IMR-90 (cell line): ENCODE measurements around the gene AKR1E2. TPM values are rescaled to one million over a fixed set of nuclear protein-coding genes. Genes with fewer than 3 reads are reported as not detected.

Source experiments
- ATAC-seq: fragments of 200-7000 bp; cut with Tn5 transposase; 2 replicates; pipeline ENCODE4 v1.9.1; 2020; ENCODE audit warnings: low read depth, mild to moderate bottlenecking, moderate library complexity
- BruUV-seq: library from RNA; stranded (reverse); fragments of 400-500 nt; replicated peaks from 2 replicates; lab custom pipeline; 2021; lab: Mats Ljungman, UMichigan
- CTCF ChIA-PET: fragments of 300-600 bp; formaldehyde crosslinking; extraction: SDS; loops from one replicate; lab custom pipeline; 2021; ENCODE audit warnings: antibody characterized with exemption; lab: Yijun Ruan, JAX
- POLR2A ChIA-PET: fragments of 300-600 bp; sonication (Branson Sonifier 250); formaldehyde crosslinking; loops from one replicate; lab custom pipeline; 2022; ENCODE audit warnings: antibody characterized with exemption; ENCODE audit not compliant: unreplicated experiment; lab: Charles Lee
- DNase-seq: peaks from one replicate; pipeline ENCODE4 v3.0.0; 2013
- H2AFZ ChIP-seq: replicated peaks from 2 replicates; pipeline ENCODE3; 2013; ENCODE audit warnings: low read length, mild to moderate bottlenecking; ENCODE audit not compliant: poor library complexity
- H2AK5ac ChIP-seq: 2 replicates; pipeline ENCODE4 v1.6.1; 2013; ENCODE audit warnings: low read depth, low read length, inconsistent platforms
- H2AK9ac ChIP-seq: replicated peaks from 2 replicates; pipeline ENCODE3; 2013; ENCODE audit warnings: mild to moderate bottlenecking, low read depth, low read length, moderate library complexity; ENCODE audit not compliant: poor library complexity
- H2BK120ac ChIP-seq: 2 replicates; pipeline ENCODE4 v1.6.1; 2013; ENCODE audit warnings: low read depth, low read length, inconsistent platforms
- H2BK15ac ChIP-seq: 3 replicates; pipeline ENCODE4 v1.6.1; 2013; ENCODE audit warnings: low read depth, low read length, inconsistent platforms
- H2BK20ac ChIP-seq: 2 replicates; pipeline ENCODE4 v1.6.1; 2013; ENCODE audit warnings: low read depth, mild to moderate bottlenecking, inconsistent platforms, low read length, moderate library complexity
- H2BK5ac ChIP-seq: 2 replicates; pipeline ENCODE4 v1.6.1; 2013; ENCODE audit warnings: mild to moderate bottlenecking, low read depth, low read length, inconsistent platforms; ENCODE audit not compliant: poor library complexity, severe bottlenecking
- H3K14ac ChIP-seq: replicated peaks from 2 replicates; pipeline ENCODE4 v1.6.1; 2013; ENCODE audit warnings: low read depth, low read length, inconsistent platforms
- H3K18ac ChIP-seq: 2 replicates; pipeline ENCODE4 v1.6.1; 2013; ENCODE audit warnings: low read depth, low read length, control low read depth
- H3K23ac ChIP-seq: 2 replicates; pipeline ENCODE4 v1.6.1; 2013; ENCODE audit warnings: low read depth, low read length, inconsistent platforms
- H3K27ac ChIP-seq: 2 replicates; pipeline ENCODE4 v1.5.1; 2013; ENCODE audit warnings: mild to moderate bottlenecking, control low read depth, low read length; ENCODE audit not compliant: insufficient read depth
- H3K27me3 ChIP-seq: 2 replicates; pipeline ENCODE4 v1.6.1; 2013; ENCODE audit warnings: low read length; ENCODE audit not compliant: control insufficient read depth, insufficient read depth
- H3K36me3 ChIP-seq: 2 replicates; pipeline ENCODE4 v1.6.1; 2013; ENCODE audit warnings: low read length, mixed read lengths; ENCODE audit not compliant: control insufficient read depth, insufficient read depth
- H3K4ac ChIP-seq: 2 replicates; pipeline ENCODE4 v1.6.1; 2013; ENCODE audit warnings: low read depth, low read length, inconsistent platforms
- H3K4me1 ChIP-seq: 2 replicates; pipeline ENCODE4 v1.6.1; 2013; ENCODE audit warnings: low read length, mixed read lengths; ENCODE audit not compliant: control insufficient read depth, insufficient read depth
- H3K4me2 ChIP-seq: 2 replicates; pipeline ENCODE4 v1.6.1; 2013; ENCODE audit warnings: low read depth, mild to moderate bottlenecking, control low read depth, low read length, moderate library complexity
- H3K4me3 ChIP-seq: 2 replicates; pipeline ENCODE4 v1.5.1; 2013; ENCODE audit warnings: low read depth, mild to moderate bottlenecking, control low read depth, low read length, moderate library complexity; ENCODE audit not compliant: insufficient read depth
- H3K56ac ChIP-seq: 2 replicates; pipeline ENCODE4 v1.6.1; 2013; ENCODE audit warnings: low read length, inconsistent platforms; ENCODE audit not compliant: insufficient read depth; ENCODE audit errors: extremely low read depth
- H3K79me1 ChIP-seq, 2 experiments: 2 replicates each; pipeline ENCODE4 v1.6.1; 2013; ENCODE audit warnings: low read length in 2 of 2, inconsistent platforms in 1 of 2, low read depth in 1 of 2
- H3K9ac ChIP-seq: 2 replicates; pipeline ENCODE4 v1.6.1; 2013; ENCODE audit warnings: low read depth, low read length, control low read depth
- H3K9me1 ChIP-seq: 2 replicates; pipeline ENCODE4 v1.6.1; 2013; ENCODE audit warnings: low read length, inconsistent platforms; ENCODE audit not compliant: insufficient read depth
- H3K9me3 ChIP-seq: 2 replicates; pipeline ENCODE4 v1.6.1; 2013; ENCODE audit warnings: low read length; ENCODE audit not compliant: control insufficient read depth, insufficient read depth
- H4K20me1 ChIP-seq: 2 replicates; pipeline ENCODE4 v1.6.1; 2013; ENCODE audit warnings: low read length, inconsistent platforms; ENCODE audit not compliant: insufficient read depth
- H4K5ac ChIP-seq: 2 replicates; pipeline ENCODE4 v1.6.1; 2013; ENCODE audit warnings: mild to moderate bottlenecking, low read depth, low read length, control low read depth
- H4K8ac ChIP-seq, 2 experiments: 2 replicates each; pipeline ENCODE4 v1.6.1; 2013; ENCODE audit warnings: low read depth in 2 of 2, low read length in 2 of 2, control low read depth in 1 of 2, inconsistent platforms in 1 of 2
- H4K91ac ChIP-seq: 2 replicates; pipeline ENCODE4 v1.6.1; 2013; ENCODE audit warnings: low read depth, low read length, inconsistent platforms; ENCODE audit not compliant: insufficient read depth
- MAFK ChIP-seq: IDR thresholded peaks from 2 replicates; pipeline ENCODE4 v1.6.1; 2012; ENCODE audit warnings: low read depth, low read length, improper control_type of control experiment
- NFE2L2 ChIP-seq: fragments of 150-350 bp; IDR thresholded peaks from 2 replicates; pipeline ENCODE4 v1.6.1; 2016; ENCODE audit warnings: low read depth, mild to moderate bottlenecking, low read length
- WGBS, 2 experiments: methylation state at CpG; one replicate each; pipeline versions ENCODE4 v1.1.5 to v1.1.7; 2013; ENCODE audit warnings: missing lambda C conversion rate in 2 of 2; ENCODE audit not compliant: insufficient read length in 1 of 2; ENCODE audit errors: extremely low coverage in 2 of 2; 5-methylcytosine and 5-hydroxymethylcytosine counted together
- dilution Hi-C: fragments of 300-500 bp; cut with HindIII; formaldehyde crosslinking; loops from one replicate; pipeline ENCODE4 v1.14.3; 2018; ENCODE audit warnings: low sequenced_read_pairs; ENCODE audit not compliant: unreplicated experiment
- in situ Hi-C: fragments of 300-500 bp; cut with MboI; formaldehyde crosslinking; loops from 3 replicates; pipeline ENCODE4 v1.14.3; 2019; ENCODE audit warnings: low sequenced_read_pairs, inconsistent platforms, mixed read lengths
- intact Hi-C: fragments of 100-400 bp; cut with micrococcal nuclease; formaldehyde crosslinking; loops from 2 replicates; pipeline ENCODE4 v1.10.0; 2022
- polyA plus RNA-seq, 3 experiments: library from polyadenylated mRNA; depleted of rRNA; stranded (reverse); fragments of >200 nt; gene quantifications; 2 replicates each; pipeline ENCODE4 v1.2.3, GENCODE V29; 2012; ENCODE audit warnings: low replicate concordance in 1 of 3
- total RNA-seq: library from RNA; depleted of rRNA; stranded (reverse); fragments of >200 nt; gene quantifications from 2 replicates; pipeline ENCODE4 v1.2.3, GENCODE V29; 2012

The AKR1E2 gene
- total and polyA plus RNA-seq, 2 of the 4 experiments (the other 2 are of a cell fraction), result 1.2 to 3.4 TPM

DNA sequence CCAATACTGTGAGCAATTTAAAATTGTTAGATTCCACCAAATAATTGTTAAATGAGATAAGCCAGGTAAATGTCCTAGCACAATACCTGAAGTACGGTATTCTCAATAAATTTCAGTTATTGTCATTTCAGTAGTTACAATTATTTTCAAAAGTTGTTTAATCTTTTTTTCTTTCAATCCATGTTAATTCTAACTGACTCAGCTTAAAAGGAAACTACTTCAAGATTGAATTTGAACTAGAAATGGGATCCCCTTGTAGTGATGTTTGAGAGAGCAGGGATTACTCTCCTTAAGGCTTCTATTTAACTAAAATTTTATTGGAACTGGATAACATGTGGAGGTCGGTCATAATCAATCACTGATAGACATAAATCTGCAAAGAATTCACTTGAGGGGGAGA lies 6.9 kb upstream of the AKR1E2 start:
- no peak overlapping the region for H4K5ac ChIP-seq
- DNase-seq (no peak), ATAC-seq (no peak)
- no peak overlapping the region for H3K23ac ChIP-seq
- no peak overlapping the region for H2AK9ac ChIP-seq
- H3K27ac ChIP-seq, result no peak overlapping the region
- no peaks in the 10 kb centered on the region for H3K4me1 ChIP-seq
- no peak overlapping the region for H2AK5ac ChIP-seq
- no peak overlapping the region for H4K8ac ChIP-seq
- H3K79me1 ChIP-seq, result no peaks in the 10 kb centered on the region
- dilution Hi-C loops, result no loop called here
- no peak overlapping the region for H2BK120ac ChIP-seq
- intact Hi-C loops, result loop anchor here (5.0 to 10.0 kb wide), 2 partner anchors 566 to 803 kb away; no protein-coding TSS in a partner anchor
- no peak overlapping the region for H3K56ac ChIP-seq
- TF ChIP-seq NFE2L2 (no peak), MAFK (peak; percentile 37; the same call in 1 of the 2 replicates)
- no peak overlapping the region for H3K4me2 ChIP-seq
- no CpG with 5 or more reads among the region's 2 CpGs for WGBS, 2 experiments
- no peak overlapping the region for H3K4me3 ChIP-seq
- H4K20me1 ChIP-seq, result no peaks in the 10 kb centered on the region
- H3K9ac ChIP-seq, result no peak overlapping the region
- no peaks in the 10 kb centered on the region for H3K9me1 ChIP-seq
- no peak overlapping the region for H2AFZ ChIP-seq
- H3K9me3 ChIP-seq, result no peaks in the 10 kb centered on the region
- no peaks in the 10 kb centered on the region for H3K36me3 ChIP-seq
- H3K18ac ChIP-seq, result no peak overlapping the region
- no peak overlapping the region for H4K91ac ChIP-seq
- H3K14ac ChIP-seq, result no peak overlapping the region
- BruUV-seq, result no TSS peak
- H2BK20ac ChIP-seq, result no peak overlapping the region
- POLR2A ChIA-PET, result no interaction called here
- no peaks in the 10 kb centered on the region for H3K27me3 ChIP-seq
- CTCF ChIA-PET, result no interaction called here
- no peak overlapping the region for H2BK5ac ChIP-seq
- H3K4ac ChIP-seq, result no peak overlapping the region
- H2BK15ac ChIP-seq, result no peak overlapping the region
- in situ Hi-C loops, result no loop called here
